Endothelial cell (in vitro differentiated cells): Measurements from ENCODE around the gene HOXC12. TPM values are rescaled to one million over a fixed set of nuclear protein-coding genes. Genes with fewer than 3 reads are reported as not detected.

Experiments
- DNase-seq: peaks from one replicate; pipeline ENCODE4 v3.0.0; 2021; ENCODE audit warnings: low spot score
- H3K27ac Mint-ChIP-seq: one replicate; pipeline ENCODE4 v1.8.0; 2021; ENCODE audit warnings: mixed read lengths, inconsistent platforms; ENCODE audit not compliant: unreplicated experiment
- H3K27me3 Mint-ChIP-seq: one replicate; pipeline ENCODE4 v1.8.0; 2021; ENCODE audit warnings: mild to moderate bottlenecking, moderate library complexity, mixed read lengths, inconsistent platforms; ENCODE audit not compliant: unreplicated experiment
- H3K36me3 Mint-ChIP-seq: one replicate; pipeline ENCODE4 v1.8.0; 2021; ENCODE audit warnings: mild to moderate bottlenecking, low read depth, mixed read lengths, inconsistent platforms; ENCODE audit not compliant: unreplicated experiment
- H3K4me1 Mint-ChIP-seq: one replicate; pipeline ENCODE4 v1.8.0; 2021; ENCODE audit warnings: mild to moderate bottlenecking, mixed read lengths, inconsistent platforms; ENCODE audit not compliant: unreplicated experiment
- H3K4me3 Mint-ChIP-seq: one replicate; pipeline ENCODE4 v1.8.0; 2021; ENCODE audit warnings: mild to moderate bottlenecking, mixed read lengths, inconsistent platforms; ENCODE audit not compliant: unreplicated experiment
- H3K9me3 Mint-ChIP-seq: one replicate; pipeline ENCODE4 v1.8.0; 2021; ENCODE audit warnings: mixed read lengths, inconsistent platforms; ENCODE audit not compliant: unreplicated experiment
- total RNA-seq: library from RNA; stranded (reverse); fragmentation: NEBNext Ultra II Directional; extraction: Animal tissue kit (Norgen Biotek cat#: 25700); gene quantifications from one replicate; pipeline ENCODE4 v1.2.1, GENCODE V29; 2021; ENCODE audit not compliant: unreplicated experiment
- TF ChIP-seq, protein P1 (sequence below): fragments of 200-600 bp; sonication (generic); IDR thresholded peaks from one replicate; pipeline ENCODE4 v1.5.0; 2021; ENCODE audit warnings: antibody characterized with exemption; ENCODE audit not compliant: unreplicated experiment

The HOXC12 gene
- total RNA-seq, 1 donor from 2014 or later, result 1.3 TPM

DNA sequence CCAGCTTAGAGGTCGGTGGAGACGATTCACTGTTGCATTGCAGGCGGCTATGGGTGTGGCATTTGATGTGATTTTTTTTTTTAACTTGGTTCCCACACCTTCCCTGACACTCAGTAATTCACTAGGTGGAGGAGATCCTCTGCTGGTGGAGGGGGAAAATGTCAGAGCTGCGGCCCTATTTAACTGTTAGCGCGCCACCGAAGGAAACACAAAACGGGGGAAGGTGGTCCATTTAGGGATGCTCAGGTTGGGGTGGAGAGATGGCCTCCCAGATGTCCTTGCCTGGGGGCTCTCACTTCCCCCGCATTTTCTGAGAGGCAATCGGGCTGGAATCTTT lies 4.3 kb upstream of the HOXC12 start:
- H3K4me1 Mint-ChIP-seq, result peaks cover 3% of the 10 kb centered on the region
- TF ChIP-seq, protein P1, sequence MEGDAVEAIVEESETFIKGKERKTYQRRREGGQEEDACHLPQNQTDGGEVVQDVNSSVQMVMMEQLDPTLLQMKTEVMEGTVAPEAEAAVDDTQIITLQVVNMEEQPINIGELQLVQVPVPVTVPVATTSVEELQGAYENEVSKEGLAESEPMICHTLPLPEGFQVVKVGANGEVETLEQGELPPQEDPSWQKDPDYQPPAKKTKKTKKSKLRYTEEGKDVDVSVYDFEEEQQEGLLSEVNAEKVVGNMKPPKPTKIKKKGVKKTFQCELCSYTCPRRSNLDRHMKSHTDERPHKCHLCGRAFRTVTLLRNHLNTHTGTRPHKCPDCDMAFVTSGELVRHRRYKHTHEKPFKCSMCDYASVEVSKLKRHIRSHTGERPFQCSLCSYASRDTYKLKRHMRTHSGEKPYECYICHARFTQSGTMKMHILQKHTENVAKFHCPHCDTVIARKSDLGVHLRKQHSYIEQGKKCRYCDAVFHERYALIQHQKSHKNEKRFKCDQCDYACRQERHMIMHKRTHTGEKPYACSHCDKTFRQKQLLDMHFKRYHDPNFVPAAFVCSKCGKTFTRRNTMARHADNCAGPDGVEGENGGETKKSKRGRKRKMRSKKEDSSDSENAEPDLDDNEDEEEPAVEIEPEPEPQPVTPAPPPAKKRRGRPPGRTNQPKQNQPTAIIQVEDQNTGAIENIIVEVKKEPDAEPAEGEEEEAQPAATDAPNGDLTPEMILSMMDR, result no peak
- peaks cover 43% of the 10 kb centered on the region for H3K27me3 Mint-ChIP-seq
- no peak overlapping the region for H3K4me3 Mint-ChIP-seq
- H3K9me3 Mint-ChIP-seq, result no peaks in the 10 kb centered on the region
- no peak overlapping the region for H3K27ac Mint-ChIP-seq
- peaks cover 5% of the 10 kb centered on the region for H3K36me3 Mint-ChIP-seq
- DNase-seq, result no peak

DNA sequence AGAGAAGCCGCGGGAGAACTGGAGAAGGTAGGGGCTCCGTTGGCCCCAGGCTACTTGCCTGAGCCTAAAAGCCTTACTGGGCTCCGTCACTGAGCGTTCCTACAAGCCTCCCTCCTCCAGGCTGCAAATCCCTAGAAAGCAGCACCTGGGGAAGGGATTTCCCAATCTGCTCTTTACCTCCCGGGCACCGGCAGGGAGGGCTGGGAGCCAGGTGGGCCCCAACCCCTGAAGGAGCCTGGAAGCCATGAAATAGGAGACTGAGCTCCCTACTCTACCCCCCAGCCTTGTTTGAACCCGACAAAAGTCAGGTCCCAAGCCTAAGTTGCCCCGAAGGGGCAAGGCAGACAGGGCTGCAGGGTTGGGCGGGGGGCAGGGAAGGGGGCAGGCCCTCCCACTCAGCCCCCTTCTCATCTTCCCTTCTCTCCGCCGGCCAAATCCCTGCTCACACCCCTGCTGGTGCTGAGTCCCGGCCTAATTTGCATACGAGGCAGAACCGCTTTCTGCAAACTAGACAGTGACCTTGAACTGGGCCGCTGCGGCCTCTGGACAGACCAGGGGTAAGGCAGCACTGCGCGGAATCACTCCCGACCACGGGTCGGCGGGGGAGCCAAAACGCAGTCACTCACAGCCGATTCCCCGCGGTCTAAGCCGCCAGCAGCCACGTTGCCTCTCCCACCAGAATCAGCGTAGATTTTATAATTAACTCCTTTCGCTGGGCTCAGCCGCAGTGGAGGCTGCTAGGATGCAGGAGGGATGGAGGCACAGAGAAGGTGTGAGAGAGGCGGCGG lies 3.7 kb upstream of the HOXC12 start:
- no peak for DNase-seq
- peaks cover 6% of the 10 kb centered on the region for H3K4me1 Mint-ChIP-seq
- H3K27ac Mint-ChIP-seq, result no peak overlapping the region
- H3K4me3 Mint-ChIP-seq, result no peak overlapping the region
- H3K27me3 Mint-ChIP-seq, result peaks cover 43% of the 10 kb centered on the region
- peaks cover 5% of the 10 kb centered on the region for H3K36me3 Mint-ChIP-seq
- TF ChIP-seq, protein P1, result no peak
- no peaks in the 10 kb centered on the region for H3K9me3 Mint-ChIP-seq

GRCh38 chr12:53951577-53952334 lies 2.9 kb upstream of the HOXC12 start:
- peaks cover 5% of the 10 kb centered on the region for H3K36me3 Mint-ChIP-seq
- no peak overlapping the region for H3K4me3 Mint-ChIP-seq
- TF ChIP-seq, protein P1, result no peak
- H3K9me3 Mint-ChIP-seq, result no peaks in the 10 kb centered on the region
- no peak for DNase-seq
- H3K27ac Mint-ChIP-seq, result no peak overlapping the region
- peaks cover 47% of the 10 kb centered on the region for H3K27me3 Mint-ChIP-seq
- peaks cover 9% of the 10 kb centered on the region for H3K4me1 Mint-ChIP-seq

DNA sequence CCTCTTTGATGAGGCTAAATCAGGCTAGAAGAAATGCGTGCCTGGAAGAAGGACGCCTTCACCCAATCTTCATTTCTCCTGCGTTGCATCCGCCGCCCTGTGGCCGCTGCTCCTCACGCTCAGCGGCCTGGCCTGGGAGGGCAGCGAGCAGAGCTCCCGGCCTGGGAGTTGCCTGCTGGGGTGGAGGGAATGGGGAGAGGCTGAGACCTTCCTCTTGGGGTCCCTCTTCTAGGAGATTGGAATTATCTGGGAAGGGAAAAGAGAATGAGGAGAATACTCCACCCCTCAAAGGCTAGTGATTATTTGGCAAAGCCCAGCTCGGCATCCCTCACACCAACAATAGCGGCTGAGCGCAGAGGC lies 2.4 kb upstream of the HOXC12 start:
- peaks cover 52% of the 10 kb centered on the region for H3K27me3 Mint-ChIP-seq
- H3K4me3 Mint-ChIP-seq, result no peak overlapping the region
- TF ChIP-seq, protein P1, result no peak
- H3K36me3 Mint-ChIP-seq, result peaks cover 5% of the 10 kb centered on the region
- DNase-seq, result no peak
- H3K27ac Mint-ChIP-seq, result no peak overlapping the region
- no peaks in the 10 kb centered on the region for H3K9me3 Mint-ChIP-seq
- peaks cover 9% of the 10 kb centered on the region for H3K4me1 Mint-ChIP-seq
